ENCODE results near the gene TNXB. TPM values are rescaled to one million over a fixed set of nuclear protein-coding genes. Genes with fewer than 3 reads are reported as not detected.

The TNXB gene
- total and polyA plus RNA-seq, 2 donors (not counting 1 experiment from before 2014, with no cell fraction given) = 8.1 to 63.9 TPM

- Histone ChIP-seq H3K9me3 (ENCODE audit: control insufficient read depth, insufficient read depth, low read depth, low read length) (no peaks in the 10 kb centered on the region), H3K4me3 (replicated peaks in 1 of 4; ENCODE audit: control extremely low read depth in 1 of 4, insufficient read depth in 1 of 4, low read depth in 3 of 4, low read length in 4 of 4) (no peak overlapping the region), H3K4me1 (ENCODE audit: control insufficient read depth, extremely low read depth, insufficient read depth, low read length) (peaks cover 23% of the 10 kb centered on the region), H3K79me2 (ENCODE audit: control insufficient read depth, insufficient read depth, low read length) (no peaks in the 10 kb centered on the region), H3K4me2 (ENCODE audit: extremely low read depth, insufficient read depth, low read length) (peak overlapping the region; percentile 40), H3K9ac (ENCODE audit: insufficient read depth, low read length) (no peak overlapping the region), H4K20me1 (ENCODE audit: control insufficient read depth, extremely low read depth, insufficient read depth, low read length) (no peaks in the 10 kb centered on the region), H3K27me3 (ENCODE audit: control insufficient read depth, insufficient read depth, low read length) (no peaks in the 10 kb centered on the region), H2AFZ (ENCODE audit: low read length) (no peak overlapping the region), H3K27ac (ENCODE audit: insufficient read depth, low read length) (peak overlapping the region; percentile 82), H3K36me3 (ENCODE audit: control insufficient read depth, insufficient read depth, low read length) (peaks cover 1% of the 10 kb centered on the region)
- TF ChIP-seq EZH2 (IDR thresholded peaks at IDR 0.05; ENCODE audit: low read length, missing control alignments) = no peak
- DNase-seq (ENCODE audit: low read depth in 2 of 2) = no peak
Observed at GRCh38 chr6:32047539-32047854, 61.6 kb downstream of the TNXB start.

- H2AFZ ChIP-seq (ENCODE audit: low read length) = no peak overlapping the region
- TF ChIP-seq EZH2 (IDR thresholded peaks at IDR 0.05; ENCODE audit: low read length, missing control alignments) = no peak
- TF ChIP-seq CTCF (conservative IDR thresholded peaks at IDR 0.05 in 1 of 2, IDR thresholded peaks at IDR 0.05 in 1 of 2; ENCODE audit: low read depth in 1 of 2, low read length in 2 of 2) = no peak
- H3K4me3 ChIP-seq (replicated peaks in 1 of 4; ENCODE audit: control extremely low read depth in 1 of 4, insufficient read depth in 1 of 4, low read depth in 3 of 4, low read length in 4 of 4) = no peak overlapping the region
- no peaks in the 10 kb centered on the region for H4K20me1 ChIP-seq (ENCODE audit: control insufficient read depth, extremely low read depth, insufficient read depth, low read length)
- peaks cover 23% of the 10 kb centered on the region for H3K4me1 ChIP-seq (ENCODE audit: control insufficient read depth, extremely low read depth, insufficient read depth, low read length)
- peak overlapping the region; percentile 82 for H3K27ac ChIP-seq (ENCODE audit: insufficient read depth, low read length)
- H3K4me2 ChIP-seq (ENCODE audit: extremely low read depth, insufficient read depth, low read length) = peak overlapping the region; percentile 40
- peaks cover 1% of the 10 kb centered on the region for H3K36me3 ChIP-seq (ENCODE audit: control insufficient read depth, insufficient read depth, low read length)
- DNase-seq (ENCODE audit: low read depth in 2 of 2) = peak; percentile 47 to 63
- no peaks in the 10 kb centered on the region for H3K27me3 ChIP-seq (ENCODE audit: control insufficient read depth, insufficient read depth, low read length)
- no peaks in the 10 kb centered on the region for H3K9me3 ChIP-seq (ENCODE audit: control insufficient read depth, insufficient read depth, low read depth, low read length)
- H3K79me2 ChIP-seq (ENCODE audit: control insufficient read depth, insufficient read depth, low read length) = no peaks in the 10 kb centered on the region
- peak overlapping the region; percentile 58 for H3K9ac ChIP-seq (ENCODE audit: insufficient read depth, low read length)
Observed at GRCh38 chr6:32047084-32047478, 62.1 kb downstream of the TNXB start.

- peaks cover 23% of the 10 kb centered on the region for H3K4me1 ChIP-seq (ENCODE audit: control insufficient read depth, extremely low read depth, insufficient read depth, low read length)
- no peak overlapping the region for H3K4me2 ChIP-seq (ENCODE audit: extremely low read depth, insufficient read depth, low read length)
- no peaks in the 10 kb centered on the region for H3K27me3 ChIP-seq (ENCODE audit: control insufficient read depth, insufficient read depth, low read length)
- peaks cover 1% of the 10 kb centered on the region for H3K36me3 ChIP-seq (ENCODE audit: control insufficient read depth, insufficient read depth, low read length)
- no peaks in the 10 kb centered on the region for H4K20me1 ChIP-seq (ENCODE audit: control insufficient read depth, extremely low read depth, insufficient read depth, low read length)
- H2AFZ ChIP-seq (ENCODE audit: low read length) = no peak overlapping the region
- no peak overlapping the region for H3K4me3 ChIP-seq (replicated peaks in 1 of 4; ENCODE audit: control extremely low read depth in 1 of 4, insufficient read depth in 1 of 4, low read depth in 3 of 4, low read length in 4 of 4)
- H3K79me2 ChIP-seq (ENCODE audit: control insufficient read depth, insufficient read depth, low read length) = no peaks in the 10 kb centered on the region
- DNase-seq (ENCODE audit: low read depth in 2 of 2) = peak; percentile 6 to 23
- TF ChIP-seq CTCF (conservative IDR thresholded peaks at IDR 0.05 in 1 of 2, IDR thresholded peaks at IDR 0.05 in 1 of 2; ENCODE audit: low read depth in 1 of 2, low read length in 2 of 2) = no peak
- TF ChIP-seq EZH2 (IDR thresholded peaks at IDR 0.05; ENCODE audit: low read length, missing control alignments) = no peak
- peak overlapping the region; percentile 82 for H3K27ac ChIP-seq (ENCODE audit: insufficient read depth, low read length)
- no peaks in the 10 kb centered on the region for H3K9me3 ChIP-seq (ENCODE audit: control insufficient read depth, insufficient read depth, low read depth, low read length)
- peak overlapping the region; percentile 58 for H3K9ac ChIP-seq (ENCODE audit: insufficient read depth, low read length)
Observed at GRCh38 chr6:32046450-32047083, 62.6 kb downstream of the TNXB start.
